Testis (tissue), 2 donors: ENCODE data around the gene MGAT5B.
"Not testable (repeated sequence)": the region's sequence is repeated elsewhere in the genome, so short reads cannot be mapped to it uniquely, and the experiment has no call there.

Experiments used
- CTCF ChIP-seq, 3 experiments: fragments of 450-650 bp in 2 of 3; fragments of 200-600 bp in 1 of 3; sonication (generic) in 1 of 3; IDR thresholded peaks; one replicate each; pipeline ENCODE4 v1.5.1; 2016 to 2019; ENCODE audit warnings: antibody characterized with exemption in 3 of 3, mild to moderate bottlenecking in 2 of 3, moderate library complexity in 1 of 3
- POLR2A ChIP-seq: fragments of 450-650 bp; IDR thresholded peaks from one replicate; pipeline ENCODE4 v1.6.1; 2017; ENCODE audit warnings: antibody characterized with exemption, mild to moderate bottlenecking, moderate library complexity

- not testable (repeated sequence) for TF ChIP-seq CTCF (IDR thresholded peaks at IDR 0.05); POLR2A
These were observed 102.0 kb downstream of the MGAT5B start for GRCh38 chr17:76970228-76970627.
